HEK293 (cell line): ENCODE data around the gene PRKD3.

Experiments
- CTCF ChIA-PET: fragments of 350-600 bp; formaldehyde crosslinking; extraction: SDS; loops from one replicate; lab custom pipeline; 2021; ENCODE audit warnings: antibody characterized with exemption; lab: Yijun Ruan, JAX
- POLR2A ChIA-PET: fragments of 300-600 bp; formaldehyde crosslinking; extraction: SDS; loops from one replicate; lab custom pipeline; 2020; ENCODE audit warnings: antibody characterized with exemption, inconsistent platforms; lab: Yijun Ruan, JAX
- H3K27ac ChIP-seq: fragments of 200-500 bp; sonication (Bioruptor generic); 2 replicates; pipeline ENCODE4 v1.5.1; 2014; ENCODE audit warnings: low read depth, low read length, control low read depth, inconsistent platforms; ENCODE audit errors: extremely low read depth
- H3K36me3 ChIP-seq, 2 experiments: fragments of 200-500 bp in 1 of 2; sonication (Bioruptor generic) in 1 of 2; 1 replicate in 1 of 2; 2 replicates in 1 of 2; pipeline ENCODE4 v1.5.1; 2014 to 2017; ENCODE audit warnings: inconsistent platforms in 2 of 2, low read length in 2 of 2; ENCODE audit not compliant: control insufficient read depth in 2 of 2, insufficient read depth in 1 of 2
- H3K4me1 ChIP-seq: fragments of 200-500 bp; sonication (Bioruptor generic); 2 replicates; pipeline ENCODE4 v1.5.1; 2014; ENCODE audit warnings: mild to moderate bottlenecking, low read length, inconsistent platforms; ENCODE audit not compliant: control insufficient read depth, insufficient read depth
- H3K4me3 ChIP-seq: 2 replicates; pipeline ENCODE4 v1.5.1; 2011; ENCODE audit warnings: low read depth, mild to moderate bottlenecking, control low read depth, low read length, moderate library complexity
- H3K9me3 ChIP-seq: fragments of 200-500 bp; sonication (Bioruptor generic); 2 replicates; pipeline ENCODE4 v1.5.1; 2014; ENCODE audit warnings: low read depth, low read length, inconsistent platforms; ENCODE audit not compliant: control insufficient read depth, insufficient read depth
- ELK4 ChIP-seq: IDR thresholded peaks from 2 replicates; pipeline ENCODE4 v1.6.1; 2011; ENCODE audit warnings: mild to moderate bottlenecking, low read depth, low read length, borderline replicate concordance
- GLI2 ChIP-seq: fragments of 450-650 bp; formaldehyde crosslinking; IDR thresholded peaks from 2 replicates; pipeline ENCODE4; 2017; ENCODE audit warnings: missing biosample characterization, missing genetic modification characterization, low read depth, borderline replicate concordance
- MYNN ChIP-seq: fragments of 450-650 bp; formaldehyde crosslinking; IDR thresholded peaks from 2 replicates; pipeline ENCODE4 v1.5.1; 2016; ENCODE audit warnings: missing biosample characterization, missing genetic modification characterization, borderline replicate concordance
- PRDM1 ChIP-seq: fragments of 450-650 bp; formaldehyde crosslinking; IDR thresholded peaks from 2 replicates; pipeline ENCODE4; 2016; ENCODE audit warnings: missing biosample characterization, missing genetic modification characterization
- PRDM6 ChIP-seq: fragments of 450-650 bp; formaldehyde crosslinking; IDR thresholded peaks from 2 replicates; pipeline ENCODE4 v1.5.1; 2017; ENCODE audit warnings: missing biosample characterization, missing genetic modification characterization
- REST ChIP-seq: fragments of 450-650 bp; formaldehyde crosslinking; IDR thresholded peaks from 2 replicates; pipeline ENCODE4 v1.5.1; 2016; ENCODE audit warnings: missing biosample characterization, missing genetic modification characterization
- SP2 ChIP-seq: fragments of 450-650 bp; formaldehyde crosslinking; IDR thresholded peaks from 2 replicates; pipeline ENCODE4 v1.5.1; 2016; ENCODE audit warnings: missing biosample characterization, missing genetic modification characterization
- ZFHX2 ChIP-seq: fragments of 450-650 bp; formaldehyde crosslinking; conservative IDR thresholded peaks from 2 replicates; pipeline ENCODE4 v1.5.1; 2016; ENCODE audit warnings: missing biosample characterization, missing genetic modification characterization
- ZIC2 ChIP-seq: fragments of 450-650 bp; formaldehyde crosslinking; IDR thresholded peaks from 2 replicates; pipeline ENCODE4 v1.5.1; 2016; ENCODE audit warnings: missing biosample characterization, missing genetic modification characterization
- ZNF112 ChIP-seq: fragments of 450-650 bp; formaldehyde crosslinking; IDR thresholded peaks from 2 replicates; pipeline ENCODE4 v1.5.0; 2017; ENCODE audit warnings: missing biosample characterization, missing genetic modification characterization
- ZNF18 ChIP-seq: fragments of 450-650 bp; formaldehyde crosslinking; IDR thresholded peaks from 2 replicates; pipeline ENCODE4 v1.5.1; 2016; ENCODE audit warnings: missing biosample characterization, missing genetic modification characterization
- ZNF302 ChIP-seq: fragments of 450-650 bp; formaldehyde crosslinking; IDR thresholded peaks from 2 replicates; pipeline ENCODE4 v1.5.1; 2016; ENCODE audit warnings: missing biosample characterization, missing genetic modification characterization, low read depth
- ZNF366 ChIP-seq: fragments of 450-650 bp; formaldehyde crosslinking; conservative IDR thresholded peaks from 2 replicates; pipeline ENCODE4 v1.5.1; 2016; ENCODE audit warnings: missing biosample characterization, missing genetic modification characterization
- ZNF416 ChIP-seq: fragments of 450-650 bp; formaldehyde crosslinking; IDR thresholded peaks from 2 replicates; pipeline ENCODE4 v1.5.1; 2016; ENCODE audit warnings: missing biosample characterization, missing genetic modification characterization
- ZNF514 ChIP-seq: fragments of 450-650 bp; formaldehyde crosslinking; IDR thresholded peaks from 2 replicates; pipeline ENCODE4 v1.5.1; 2016; ENCODE audit warnings: missing biosample characterization, missing genetic modification characterization
- ZNF629 ChIP-seq: fragments of 450-650 bp; formaldehyde crosslinking; IDR thresholded peaks from 2 replicates; pipeline ENCODE4 v1.5.1; 2017; ENCODE audit warnings: missing biosample characterization, missing genetic modification characterization
- ZNF639 ChIP-seq: fragments of 450-650 bp; formaldehyde crosslinking; IDR thresholded peaks from 2 replicates; pipeline ENCODE4 v1.5.1; 2016; ENCODE audit warnings: missing biosample characterization, missing genetic modification characterization
- ZNF658 ChIP-seq: fragments of 450-650 bp; formaldehyde crosslinking; IDR thresholded peaks from 2 replicates; pipeline ENCODE4; 2016; ENCODE audit warnings: missing biosample characterization, missing genetic modification characterization
- ZNF660 ChIP-seq: fragments of 450-650 bp; IDR thresholded peaks from 2 replicates; pipeline ENCODE4 v1.5.1; 2018; ENCODE audit warnings: missing biosample characterization, mild to moderate bottlenecking, missing genetic modification characterization
- ZNF701 ChIP-seq: fragments of 450-650 bp; formaldehyde crosslinking; IDR thresholded peaks from 2 replicates; pipeline ENCODE4 v1.5.1; 2016; ENCODE audit warnings: missing biosample characterization, missing genetic modification characterization
- ZNF777 ChIP-seq: fragments of 450-650 bp; formaldehyde crosslinking; IDR thresholded peaks from 2 replicates; pipeline ENCODE4 v1.5.1; 2017; ENCODE audit warnings: missing biosample characterization, missing genetic modification characterization, borderline replicate concordance

The PRKD3 gene

GRCh38 chr2:37330681-37331080 is 6.0 kb upstream of the PRKD3 start:
- POLR2A ChIA-PET, result no interaction called here
- no peak overlapping the region for H3K4me3 ChIP-seq
- TF ChIP-seq ZNF660 (tag by site-specific recombination), result no peak
- no peak for TF ChIP-seq ZNF658 (tag by site-specific recombination)
- TF ChIP-seq, all 188 proteins: peak for 0
- H3K4me1 ChIP-seq, result no peaks in the 10 kb centered on the region
- no peak overlapping the region for H3K27ac ChIP-seq
- CTCF ChIA-PET, result interaction anchor here (0.6 to 1.6 kb wide), 2 partner anchors 12 to 935 kb away, joined by 3 to 4 read pairs; no protein-coding TSS in a partner anchor
- no peaks in the 10 kb centered on the region for H3K9me3 ChIP-seq
- H3K36me3 ChIP-seq, result no peaks in the 10 kb centered on the region

GRCh38 chr2:37326866-37327634 is 2.4 kb upstream of the PRKD3 start:
- no peaks in the 10 kb centered on the region for H3K36me3 ChIP-seq
- no peak overlapping the region for H3K27ac ChIP-seq
- POLR2A ChIA-PET, result no interaction called here
- CTCF ChIA-PET, result interaction anchor here (1.3 kb wide), 1 partner anchor 9 kb away, joined by 3 read pairs; no protein-coding TSS in a partner anchor
- no peak overlapping the region for H3K4me3 ChIP-seq
- peaks cover 6% of the 10 kb centered on the region for H3K4me1 ChIP-seq
- no peaks in the 10 kb centered on the region for H3K9me3 ChIP-seq
- TF ChIP-seq ZNF639 (tag by site-specific recombination) (no peak), ZNF777 (tag by site-specific recombination) (no peak), ZNF302 (tag by site-specific recombination) (no peak), ZNF514 (tag by site-specific recombination) (no peak), PRDM1 (tag by site-specific recombination) (peak; percentile 35; the same call in 1 of the 2 replicates)
- TF ChIP-seq, all 188 proteins: peak for 1

GRCh38 chr2:37326285-37326684 is 1.7 kb upstream of the PRKD3 start:
- H3K36me3 ChIP-seq, result no peaks in the 10 kb centered on the region
- CTCF ChIA-PET, result interaction anchor here (0.7 to 1.3 kb wide), 2 partner anchors 10 to 35 kb away, joined by 3 to 4 read pairs; no protein-coding TSS in a partner anchor
- POLR2A ChIA-PET, result interaction anchor here (0.7 kb wide), 1 partner anchor 95 kb away, joined by 3 read pairs; the partner anchor contains the start of genes CEBPZ and NDUFAF7
- TF ChIP-seq GLI2 (tag by site-specific recombination) (no peak), ZNF416 (tag by site-specific recombination) (no peak), MYNN (tag by site-specific recombination) (no peak), PRDM6 (tag by site-specific recombination) (peak; percentile 81), ELK4 (no peak), ZFHX2 (tag by site-specific recombination) (no peak), REST (tag by site-specific recombination) (no peak), ZNF112 (tag by site-specific recombination) (no peak), ZNF629 (tag by site-specific recombination) (no peak), ZNF366 (tag by site-specific recombination) (no peak; the same call in 1 of the 2 replicates), SP2 (tag by site-specific recombination) (peak; percentile 51), ZNF18 (no peak), ZNF701 (tag by site-specific recombination) (no peak), ZNF777 (tag by site-specific recombination) (no peak), ZIC2 (no peak)

More at GRCh38 chr2:37326285-37326684, 1.7 kb upstream of the PRKD3 start:
- no peak overlapping the region for H3K4me3 ChIP-seq
- no peaks in the 10 kb centered on the region for H3K9me3 ChIP-seq
- peaks cover 9% of the 10 kb centered on the region for H3K4me1 ChIP-seq
- H3K27ac ChIP-seq, result no peak overlapping the region
